DOHH2 (cell line): ENCODE measurements around the gene TDRD9.

Experiments
- H3F3A ChIP-seq: fragments of 200-600 bp; sonication (generic), shearing (Covaris generic); 2 replicates; pipeline ENCODE4 v1.6.0; 2016; ENCODE audit warnings: antibody characterized with exemption, mild to moderate bottlenecking; ENCODE audit not compliant: control insufficient read depth, insufficient read depth
- H3K27ac ChIP-seq: fragments of 200-600 bp; sonication (generic); 2 replicates; pipeline ENCODE4 v1.5.1; 2014; ENCODE audit warnings: low read depth, mild to moderate bottlenecking, low read length, moderate library complexity
- H3K27me3 ChIP-seq: fragments of 200-600 bp; sonication (generic); 2 replicates; pipeline ENCODE4 v1.6.1; 2014; ENCODE audit warnings: mild to moderate bottlenecking, low read length, mixed read lengths; ENCODE audit not compliant: control insufficient read depth
- H3K36me3 ChIP-seq: fragments of 200-600 bp; sonication (generic); 2 replicates; pipeline ENCODE4 v1.6.1; 2014; ENCODE audit warnings: mild to moderate bottlenecking, low read length, moderate library complexity, mixed read lengths; ENCODE audit not compliant: control insufficient read depth
- H3K4me1 ChIP-seq: fragments of 200-600 bp; sonication (generic); 2 replicates; pipeline ENCODE4 v1.6.1; 2014; ENCODE audit warnings: mild to moderate bottlenecking, low read length, mixed read lengths; ENCODE audit not compliant: control insufficient read depth
- H3K4me2 ChIP-seq: fragments of 200-600 bp; sonication (generic); 2 replicates; pipeline ENCODE4 v1.6.0; 2014; ENCODE audit warnings: mild to moderate bottlenecking, low read length, moderate library complexity
- H3K4me3 ChIP-seq: fragments of 200-600 bp; sonication (generic); 2 replicates; pipeline ENCODE4 v1.5.1; 2014; ENCODE audit warnings: mild to moderate bottlenecking, low read length, mixed read lengths
- H3K79me2 ChIP-seq: fragments of 200-600 bp; sonication (generic); 2 replicates; pipeline ENCODE4 v1.6.1; 2014; ENCODE audit warnings: mild to moderate bottlenecking, low read length, mixed read lengths; ENCODE audit not compliant: control insufficient read depth
- H3K9me2 ChIP-seq: fragments of 200-600 bp; sonication (generic); replicated peaks from 2 replicates; pipeline ENCODE4 v1.6.1; 2014; ENCODE audit warnings: mild to moderate bottlenecking, low read length, mixed read lengths; ENCODE audit not compliant: control insufficient read depth
- H3K9me3 ChIP-seq: fragments of 200-600 bp; sonication (generic); 2 replicates; pipeline ENCODE4 v1.6.1; 2014; ENCODE audit warnings: antibody characterized with exemption, low read length, mixed read lengths; ENCODE audit not compliant: control insufficient read depth, insufficient read depth
- H4K20me1 ChIP-seq: fragments of 200-600 bp; sonication (generic); 2 replicates; pipeline ENCODE4 v1.6.0; 2014; ENCODE audit warnings: low read depth, mild to moderate bottlenecking, antibody characterized with exemption, low read length, moderate library complexity; ENCODE audit not compliant: control insufficient read depth, insufficient read depth
- CTCF ChIP-seq: fragments of 200-600 bp; sonication (generic); IDR thresholded peaks from one replicate; pipeline ENCODE4 v1.5.1; 2014; ENCODE audit warnings: antibody characterized with exemption, mild to moderate bottlenecking, low read depth, low read length; ENCODE audit not compliant: poor library complexity, severe bottlenecking
- EZH2phosphoT487 ChIP-seq: fragments of 200-600 bp; sonication (generic); IDR thresholded peaks from 2 replicates; pipeline ENCODE4 v1.6.1; 2017; ENCODE audit warnings: borderline replicate concordance, mild to moderate bottlenecking, antibody characterized with exemption, low read length, moderate library complexity, mixed read lengths

Gene TDRD9

GRCh38 chr14:104025534-104025933 lies 97.3 kb downstream of the TDRD9 start:
- no peak overlapping the region for H3K4me2 ChIP-seq

GRCh38 chr14:104026024-104026423 lies 97.8 kb downstream of the TDRD9 start:
- Histone ChIP-seq H4K20me1 (no peaks in the 10 kb centered on the region), H3K79me2 (no peaks in the 10 kb centered on the region), H3K27me3 (peaks cover 6% of the 10 kb centered on the region; the same call in 1 of the 2 replicates), H3K4me1 (no peaks in the 10 kb centered on the region), H3F3A (no peaks in the 10 kb centered on the region), H3K4me3 (no peak overlapping the region), H3K4me2 (no peak overlapping the region), H3K9me3 (no peaks in the 10 kb centered on the region), H3K36me3 (no peaks in the 10 kb centered on the region), H3K9me2 (no peaks in the 10 kb centered on the region), H3K27ac (no peak overlapping the region)
- no peak for TF ChIP-seq EZH2phosphoT487
- TF ChIP-seq CTCF = no peak

More at GRCh38 chr14:104025534-104025933, 97.3 kb downstream of the TDRD9 start:
- Histone ChIP-seq H3K4me1 (no peaks in the 10 kb centered on the region), H3K9me3 (no peaks in the 10 kb centered on the region), H3K27me3 (peaks cover 6% of the 10 kb centered on the region; the same call in 1 of the 2 replicates), H3K79me2 (no peaks in the 10 kb centered on the region), H3K36me3 (no peaks in the 10 kb centered on the region), H3K27ac (no peak overlapping the region), H3K9me2 (no peaks in the 10 kb centered on the region), H4K20me1 (no peaks in the 10 kb centered on the region), H3K4me3 (no peak overlapping the region), H3F3A (no peaks in the 10 kb centered on the region)
- TF ChIP-seq EZH2phosphoT487 (no peak), CTCF (no peak)

GRCh38 chr14:104030958-104031357 lies 102.7 kb downstream of the TDRD9 start:
- Histone ChIP-seq H4K20me1 (no peaks in the 10 kb centered on the region), H3K4me2 (no peak overlapping the region), H3K36me3 (no peaks in the 10 kb centered on the region), H3K9me3 (no peaks in the 10 kb centered on the region), H3F3A (no peaks in the 10 kb centered on the region), H3K27ac (no peak overlapping the region), H3K27me3 (peaks cover 6% of the 10 kb centered on the region; the same call in 1 of the 2 replicates), H3K4me3 (no peak overlapping the region), H3K9me2 (no peaks in the 10 kb centered on the region), H3K4me1 (no peaks in the 10 kb centered on the region), H3K79me2 (no peaks in the 10 kb centered on the region)
- no peak for TF ChIP-seq CTCF
- no peak for TF ChIP-seq EZH2phosphoT487
